WTC11 (cell line): ENCODE data around the gene ENGASE.

Experiments
- CTCF ChIP-seq: fragments of 200-600 bp; IDR thresholded peaks from 2 replicates; pipeline ENCODE4 v1.8.0; 2022; ENCODE audit warnings: antibody characterized with exemption
- FOXK1 ChIP-seq: sonication (generic); formaldehyde crosslinking; IDR thresholded peaks from 2 replicates; pipeline ENCODE4 v1.8.0; 2022; ENCODE audit warnings: mild to moderate bottlenecking, moderate library complexity, missing genetic modification reagents
- MAX ChIP-seq: sonication (generic); formaldehyde crosslinking; IDR thresholded peaks from 2 replicates; pipeline ENCODE4 v1.8.0; 2022; ENCODE audit warnings: mild to moderate bottlenecking, missing genetic modification reagents
- NFYB ChIP-seq: sonication (generic); formaldehyde crosslinking; conservative IDR thresholded peaks from 2 replicates; pipeline ENCODE4 v1.8.0; 2022; ENCODE audit warnings: low read depth, missing genetic modification reagents
- SP1 ChIP-seq: sonication (generic); formaldehyde crosslinking; conservative IDR thresholded peaks from 2 replicates; pipeline ENCODE4 v1.8.1; 2022; ENCODE audit warnings: missing genetic modification reagents
- TCF7 ChIP-seq: sonication (generic); formaldehyde crosslinking; IDR thresholded peaks from 2 replicates; pipeline ENCODE4 v1.8.0; 2022; ENCODE audit warnings: mild to moderate bottlenecking, low read depth, missing genetic modification reagents, moderate library complexity
- TP53 ChIP-seq: sonication (generic); formaldehyde crosslinking; IDR thresholded peaks from 2 replicates; pipeline ENCODE4 v1.8.1; 2023; ENCODE audit warnings: mild to moderate bottlenecking, missing genetic modification reagents
- ZNF232 ChIP-seq: sonication (generic); formaldehyde crosslinking; IDR thresholded peaks from 2 replicates; pipeline ENCODE4 v1.8.0; 2022; ENCODE audit warnings: mild to moderate bottlenecking, missing genetic modification reagents
- ZNF512 ChIP-seq: sonication (generic); formaldehyde crosslinking; IDR thresholded peaks from 2 replicates; pipeline ENCODE4 v1.8.1; 2022; ENCODE audit warnings: missing genetic modification reagents, borderline replicate concordance
- ZSCAN18 ChIP-seq: fragments of 250-450 bp; sonication (Bioruptor Pico); IDR thresholded peaks from 2 replicates; pipeline ENCODE4 v2.1.2; 2022; ENCODE audit warnings: mild to moderate bottlenecking, moderate library complexity

GRCh38 chr17:79107499-79108231 is 33.0 kb downstream of the ENGASE start:
- TF ChIP-seq ZSCAN18 (no peak), TP53 (CRISPR knock-in tag) (no peak), CTCF (no peak), NFYB (CRISPR knock-in tag) (no peak), MAX (CRISPR knock-in tag) (no peak), ZNF512 (CRISPR knock-in tag) (no peak), TCF7 (no peak), SP1 (CRISPR knock-in tag) (no peak), FOXK1 (CRISPR knock-in tag) (no peak), ZNF232 (CRISPR knock-in tag) (no peak)
